ENCODE results near the gene R3HDM2. TPM values are rescaled to one million over a fixed set of nuclear protein-coding genes. Genes with fewer than 3 reads are reported as not detected.

The R3HDM2 gene
- total and polyA plus RNA-seq, 4 donors: 7.4 to 28.9 (median 15.1) TPM

- no peak overlapping the region for H3K9ac ChIP-seq (ENCODE audit: low read depth in 1 of 2, low read length in 2 of 2)
- peaks cover 4 to 20% (median 14%) of the 10 kb centered on the region in 4 donors for H3K4me1 ChIP-seq (ENCODE audit: control insufficient read depth in 4 of 4, insufficient read depth in 4 of 4, low read length in 3 of 4)
- H3K9me3 ChIP-seq (ENCODE audit: control insufficient read depth in 4 of 4, low read length in 3 of 4): no peaks in the 10 kb centered on the region
- H3K27ac ChIP-seq (ENCODE audit: low read depth in 1 of 2, low read length in 2 of 2): no peak overlapping the region
- H3K27me3 ChIP-seq (ENCODE audit: control insufficient read depth in 4 of 4, insufficient read depth in 4 of 4, low read length in 3 of 4): peaks cover 0 to 6% (median 3%) of the 10 kb centered on the region in 4 donors
- H3K36me3 ChIP-seq (ENCODE audit: control insufficient read depth in 4 of 4, insufficient read depth in 3 of 4, low read depth in 1 of 4, low read length in 3 of 4): peaks cover 0 to 2% (median 0%) of the 10 kb centered on the region in 4 donors
- H3K4me3 ChIP-seq (ENCODE audit: low read depth in 1 of 3, low read length in 3 of 3): no peak overlapping the region
- TF ChIP-seq FOXA2 (IDR thresholded peaks at IDR 0.05): no peak
- no peak for TF ChIP-seq RAD21 (IDR thresholded peaks at IDR 0.05)
- no peak for TF ChIP-seq HNF4G (IDR thresholded peaks at IDR 0.05)
- TF ChIP-seq, protein P1, sequence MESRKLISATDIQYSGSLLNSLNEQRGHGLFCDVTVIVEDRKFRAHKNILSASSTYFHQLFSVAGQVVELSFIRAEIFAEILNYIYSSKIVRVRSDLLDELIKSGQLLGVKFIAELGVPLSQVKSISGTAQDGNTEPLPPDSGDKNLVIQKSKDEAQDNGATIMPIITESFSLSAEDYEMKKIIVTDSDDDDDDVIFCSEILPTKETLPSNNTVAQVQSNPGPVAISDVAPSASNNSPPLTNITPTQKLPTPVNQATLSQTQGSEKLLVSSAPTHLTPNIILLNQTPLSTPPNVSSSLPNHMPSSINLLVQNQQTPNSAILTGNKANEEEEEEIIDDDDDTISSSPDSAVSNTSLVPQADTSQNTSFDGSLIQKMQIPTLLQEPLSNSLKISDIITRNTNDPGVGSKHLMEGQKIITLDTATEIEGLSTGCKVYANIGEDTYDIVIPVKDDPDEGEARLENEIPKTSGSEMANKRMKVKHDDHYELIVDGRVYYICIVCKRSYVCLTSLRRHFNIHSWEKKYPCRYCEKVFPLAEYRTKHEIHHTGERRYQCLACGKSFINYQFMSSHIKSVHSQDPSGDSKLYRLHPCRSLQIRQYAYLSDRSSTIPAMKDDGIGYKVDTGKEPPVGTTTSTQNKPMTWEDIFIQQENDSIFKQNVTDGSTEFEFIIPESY (IDR thresholded peaks at IDR 0.05): no peak
- TF ChIP-seq REST (IDR thresholded peaks at IDR 0.05): no peak
- TF ChIP-seq EGR1 (IDR thresholded peaks at IDR 0.05; ENCODE audit: low read depth in 2 of 2): no peak
- TF ChIP-seq GABPA (IDR thresholded peaks at IDR 0.05 in 1 of 2, conservative IDR thresholded peaks at IDR 0.05 in 1 of 2): no peak
- no peak for TF ChIP-seq HNF4A (conservative IDR thresholded peaks at IDR 0.05)
- TF ChIP-seq FOXA1 (IDR thresholded peaks at IDR 0.05): no peak
- TF ChIP-seq NR2F2 (IDR thresholded peaks at IDR 0.05): no peak
- TF ChIP-seq, protein P2, sequence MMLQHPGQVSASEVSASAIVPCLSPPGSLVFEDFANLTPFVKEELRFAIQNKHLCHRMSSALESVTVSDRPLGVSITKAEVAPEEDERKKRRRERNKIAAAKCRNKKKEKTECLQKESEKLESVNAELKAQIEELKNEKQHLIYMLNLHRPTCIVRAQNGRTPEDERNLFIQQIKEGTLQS (IDR thresholded peaks at IDR 0.05): no peak
- no peak for DNase-seq (ENCODE audit: low spot score)
- 97% methylated on average over 3 of the region's 3 CpGs for WGBS
Observed at GRCh38 chr12:57471661-57472060, 40.8 kb upstream of the R3HDM2 start.

GRCh38 chr12:57470970-57471656 is 40.3 kb upstream of the R3HDM2 start:
- H3K9ac ChIP-seq (ENCODE audit: low read depth in 1 of 2, low read length in 2 of 2): no peak overlapping the region
- peaks cover 0 to 2% (median 0%) of the 10 kb centered on the region in 4 donors for H3K36me3 ChIP-seq (ENCODE audit: control insufficient read depth in 4 of 4, insufficient read depth in 3 of 4, low read depth in 1 of 4, low read length in 3 of 4)
- no peaks in the 10 kb centered on the region for H3K9me3 ChIP-seq (ENCODE audit: control insufficient read depth in 4 of 4, low read length in 3 of 4)
- H3K27ac ChIP-seq (ENCODE audit: low read depth in 1 of 2, low read length in 2 of 2): no peak overlapping the region
- no peak overlapping the region for H3K4me3 ChIP-seq (ENCODE audit: low read depth in 1 of 3, low read length in 3 of 3)
- H3K4me1 ChIP-seq (ENCODE audit: control insufficient read depth in 4 of 4, insufficient read depth in 4 of 4, low read length in 3 of 4): peaks cover 4 to 15% (median 12%) of the 10 kb centered on the region in 4 donors
- peaks cover 0 to 5% (median 3%) of the 10 kb centered on the region in 4 donors for H3K27me3 ChIP-seq (ENCODE audit: control insufficient read depth in 4 of 4, insufficient read depth in 4 of 4, low read length in 3 of 4)
- no peak for DNase-seq (ENCODE audit: low spot score)
- 93% methylated on average over 4 of the region's 4 CpGs for WGBS
- TF ChIP-seq EGR1 (IDR thresholded peaks at IDR 0.05; ENCODE audit: low read depth in 2 of 2) (no peak), FOXA1 (IDR thresholded peaks at IDR 0.05) (no peak), NR2F2 (IDR thresholded peaks at IDR 0.05) (no peak), HNF4A (conservative IDR thresholded peaks at IDR 0.05) (no peak), REST (IDR thresholded peaks at IDR 0.05) (no peak), HNF4G (IDR thresholded peaks at IDR 0.05) (no peak), FOXA2 (IDR thresholded peaks at IDR 0.05) (no peak), CTCF (IDR thresholded peaks at IDR 0.05; ENCODE audit: low read depth, low read length, missing input control) (no peak), RXRA (IDR thresholded peaks at IDR 0.05) (no peak), TAF1 (conservative IDR thresholded peaks at IDR 0.05) (no peak), SP1 (IDR thresholded peaks at IDR 0.05) (no peak), JUND (IDR thresholded peaks at IDR 0.05) (no peak), RAD21 (IDR thresholded peaks at IDR 0.05) (no peak)
- TF ChIP-seq, protein P3, sequence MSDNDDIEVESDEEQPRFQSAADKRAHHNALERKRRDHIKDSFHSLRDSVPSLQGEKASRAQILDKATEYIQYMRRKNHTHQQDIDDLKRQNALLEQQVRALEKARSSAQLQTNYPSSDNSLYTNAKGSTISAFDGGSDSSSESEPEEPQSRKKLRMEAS (IDR thresholded peaks at IDR 0.05): no peak
- TF ChIP-seq, protein P2 (IDR thresholded peaks at IDR 0.05): no peak

Measured in liver (tissue), 9 donors.